Measurements from ENCODE around the gene SLC39A5. TPM values are rescaled to one million over a fixed set of nuclear protein-coding genes. Genes with fewer than 3 reads are reported as not detected.
"Not testable (repeated sequence)": the region's sequence is repeated elsewhere in the genome, so short reads cannot be mapped to it uniquely, and the experiment has no call there.

Gene SLC39A5
- total RNA-seq, 1 donor from 2014 or later = not detected

DNA sequence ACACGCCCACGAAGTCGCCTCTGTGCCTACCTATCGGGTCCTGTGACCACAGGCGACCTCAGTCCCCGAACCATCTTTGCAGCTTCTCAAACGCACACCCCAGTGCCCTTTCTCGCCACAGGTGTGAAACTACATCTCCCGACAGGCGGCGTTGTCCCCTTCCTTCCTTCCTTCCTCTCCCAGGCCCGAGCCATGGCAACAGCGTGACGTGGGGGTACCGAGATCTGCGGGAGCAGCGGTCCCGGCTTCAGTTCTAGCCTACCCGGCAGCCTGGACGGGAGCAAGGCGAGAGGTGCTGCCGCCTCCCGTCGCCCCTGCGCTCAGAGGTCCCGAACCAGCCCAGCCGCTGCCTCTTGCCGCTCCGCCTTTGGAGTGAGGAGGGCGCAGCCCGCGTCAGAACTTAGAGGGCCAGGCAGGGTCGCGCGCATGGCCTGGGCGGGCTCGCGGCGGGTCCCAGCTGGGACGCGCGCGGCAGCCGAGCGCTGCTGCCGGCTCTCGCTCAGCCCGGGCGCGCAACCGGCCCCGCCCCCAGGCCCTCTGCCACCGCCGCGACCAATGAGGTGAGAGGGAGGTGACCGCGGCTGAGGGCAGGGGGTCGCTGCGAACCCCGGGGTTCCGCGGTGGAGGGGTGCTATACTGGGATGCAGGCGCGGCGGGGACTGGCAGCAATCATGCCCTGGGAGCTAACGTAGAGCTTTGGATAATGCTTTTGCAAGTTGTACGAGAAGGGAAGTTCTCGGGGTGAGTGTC is 37.0 kb downstream of the SLC39A5 start, which contains the start of gene COQ10A:
Gene COQ10A (plus strand): TSS at position 250 of the 750 bp plus-strand sequence. CDS start 177 bp downstream, at position 427.
- H3K36me3 Mint-ChIP-seq (ENCODE audit: unreplicated experiment) = peaks cover 14% of the 10 kb centered on the region
- H3K9me3 Mint-ChIP-seq (ENCODE audit: unreplicated experiment) = no peaks in the 10 kb centered on the region
- H3K4me1 Mint-ChIP-seq (ENCODE audit: unreplicated experiment) = peaks cover 21% of the 10 kb centered on the region
- H3K4me3 Mint-ChIP-seq (ENCODE audit: unreplicated experiment) = peak within 1 kb of the TSS; percentile 85
- TF ChIP-seq, protein P1, sequence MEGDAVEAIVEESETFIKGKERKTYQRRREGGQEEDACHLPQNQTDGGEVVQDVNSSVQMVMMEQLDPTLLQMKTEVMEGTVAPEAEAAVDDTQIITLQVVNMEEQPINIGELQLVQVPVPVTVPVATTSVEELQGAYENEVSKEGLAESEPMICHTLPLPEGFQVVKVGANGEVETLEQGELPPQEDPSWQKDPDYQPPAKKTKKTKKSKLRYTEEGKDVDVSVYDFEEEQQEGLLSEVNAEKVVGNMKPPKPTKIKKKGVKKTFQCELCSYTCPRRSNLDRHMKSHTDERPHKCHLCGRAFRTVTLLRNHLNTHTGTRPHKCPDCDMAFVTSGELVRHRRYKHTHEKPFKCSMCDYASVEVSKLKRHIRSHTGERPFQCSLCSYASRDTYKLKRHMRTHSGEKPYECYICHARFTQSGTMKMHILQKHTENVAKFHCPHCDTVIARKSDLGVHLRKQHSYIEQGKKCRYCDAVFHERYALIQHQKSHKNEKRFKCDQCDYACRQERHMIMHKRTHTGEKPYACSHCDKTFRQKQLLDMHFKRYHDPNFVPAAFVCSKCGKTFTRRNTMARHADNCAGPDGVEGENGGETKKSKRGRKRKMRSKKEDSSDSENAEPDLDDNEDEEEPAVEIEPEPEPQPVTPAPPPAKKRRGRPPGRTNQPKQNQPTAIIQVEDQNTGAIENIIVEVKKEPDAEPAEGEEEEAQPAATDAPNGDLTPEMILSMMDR (IDR thresholded peaks at IDR 0.05) = peak; percentile 82
- peak within 1 kb of the TSS; percentile 95 for H3K27ac Mint-ChIP-seq (ENCODE audit: unreplicated experiment)
- DNase-seq (ENCODE audit: extremely low spot score, unreplicated experiment) = peak; percentile 94
- no peaks in the 10 kb centered on the region for H3K27me3 Mint-ChIP-seq (ENCODE audit: unreplicated experiment)

DNA sequence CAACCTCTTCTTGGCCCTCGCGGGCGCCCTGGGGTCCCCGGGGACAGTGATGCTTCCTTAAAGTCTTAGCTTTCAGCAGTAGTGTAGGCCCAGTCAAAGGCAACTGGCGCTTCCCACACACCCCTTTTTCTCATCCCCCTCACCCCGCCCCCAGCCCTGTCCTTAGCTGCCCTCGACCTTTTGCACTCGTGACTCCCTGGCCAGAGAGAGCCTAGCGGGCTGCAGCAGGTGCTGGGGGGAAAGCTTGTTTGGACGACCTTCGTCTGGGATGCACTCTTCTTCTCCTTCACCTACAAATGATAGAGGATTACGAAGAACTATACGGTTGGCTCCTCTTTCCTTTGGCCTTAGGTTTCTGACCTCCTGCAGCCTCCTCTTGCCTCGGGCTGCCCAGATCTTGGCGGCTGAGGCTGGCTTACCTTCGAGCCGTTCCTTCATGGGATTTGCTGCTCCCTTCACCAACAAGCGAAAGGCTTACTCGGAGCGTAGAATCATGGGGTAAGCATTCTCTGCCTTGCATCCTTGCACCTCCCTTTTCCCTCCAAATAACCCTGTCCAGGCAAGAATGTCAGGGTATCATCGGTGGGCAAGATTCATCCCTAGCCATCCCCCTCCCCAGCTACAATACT is 37.7 kb downstream of the SLC39A5 start:
- DNase-seq (ENCODE audit: extremely low spot score, unreplicated experiment) = no peak
- H3K4me3 Mint-ChIP-seq (ENCODE audit: unreplicated experiment) = peak overlapping the region; percentile 85
- H3K9me3 Mint-ChIP-seq (ENCODE audit: unreplicated experiment) = no peaks in the 10 kb centered on the region
- H3K36me3 Mint-ChIP-seq (ENCODE audit: unreplicated experiment) = peaks cover 14% of the 10 kb centered on the region
- H3K27me3 Mint-ChIP-seq (ENCODE audit: unreplicated experiment) = no peaks in the 10 kb centered on the region
- H3K4me1 Mint-ChIP-seq (ENCODE audit: unreplicated experiment) = peaks cover 19% of the 10 kb centered on the region
- TF ChIP-seq, protein P1 (IDR thresholded peaks at IDR 0.05) = no peak
- H3K27ac Mint-ChIP-seq (ENCODE audit: unreplicated experiment) = peak overlapping the region; percentile 44

DNA sequence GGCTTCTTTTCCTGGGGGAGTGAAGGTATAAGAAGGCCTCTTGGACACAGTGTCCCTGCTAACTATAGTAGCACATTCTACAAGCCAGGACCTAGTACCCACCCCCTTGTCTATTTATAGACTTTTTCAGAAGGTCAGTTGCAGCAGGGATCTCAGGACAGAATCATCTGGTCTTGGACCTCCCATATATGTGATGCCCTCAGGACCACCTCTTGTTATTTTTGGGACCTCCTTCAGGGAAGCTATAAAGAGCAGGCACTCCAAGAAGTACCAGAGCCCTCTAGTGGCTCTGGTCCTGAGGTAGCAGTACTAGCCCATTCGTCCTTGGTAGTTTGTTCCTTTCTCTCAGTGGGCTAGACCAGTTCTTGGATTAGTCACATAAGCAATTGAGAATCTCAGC is 41.2 kb downstream of the SLC39A5 start:
- TF ChIP-seq, protein P1 (IDR thresholded peaks at IDR 0.05) = peak; percentile 46
- no peak for DNase-seq (ENCODE audit: extremely low spot score, unreplicated experiment)
- no peak overlapping the region for H3K4me3 Mint-ChIP-seq (ENCODE audit: unreplicated experiment)

DNA sequence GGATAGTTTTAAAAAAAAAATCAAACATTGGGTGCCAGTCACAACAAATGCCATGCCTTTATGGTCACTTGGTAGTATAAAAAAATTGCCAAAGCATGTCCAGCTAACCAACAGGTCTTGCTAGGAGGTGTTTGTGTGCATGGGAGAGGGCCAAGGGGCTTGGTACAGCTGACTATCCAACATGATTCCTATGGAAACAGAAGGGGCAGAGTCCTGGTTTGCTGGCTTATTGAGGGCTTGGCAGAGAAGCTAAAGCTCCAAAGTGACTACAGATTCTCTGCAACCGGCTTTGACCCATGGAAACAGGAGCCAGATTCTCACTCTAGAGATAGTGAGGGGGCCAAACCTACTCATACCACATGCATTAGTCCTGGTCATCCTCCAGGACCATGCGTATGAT is 42.6 kb downstream of the SLC39A5 start:
- H3K4me1 Mint-ChIP-seq (ENCODE audit: unreplicated experiment); H3K27me3 Mint-ChIP-seq (ENCODE audit: unreplicated experiment); H3K27ac Mint-ChIP-seq (ENCODE audit: unreplicated experiment); H3K4me3 Mint-ChIP-seq (ENCODE audit: unreplicated experiment); DNase-seq (ENCODE audit: extremely low spot score, unreplicated experiment); H3K9me3 Mint-ChIP-seq (ENCODE audit: unreplicated experiment): not testable (repeated sequence)
- H3K36me3 Mint-ChIP-seq (ENCODE audit: unreplicated experiment) = peaks cover 32% of the 10 kb centered on the region

More for the DNA sequence above, 41.2 kb downstream of the SLC39A5 start:
- H3K36me3 Mint-ChIP-seq (ENCODE audit: unreplicated experiment) = peaks cover 32% of the 10 kb centered on the region
- H3K27ac Mint-ChIP-seq (ENCODE audit: unreplicated experiment) = no peak overlapping the region
- no peaks in the 10 kb centered on the region for H3K27me3 Mint-ChIP-seq (ENCODE audit: unreplicated experiment)
- H3K4me1 Mint-ChIP-seq (ENCODE audit: unreplicated experiment) = peaks cover 15% of the 10 kb centered on the region
- no peaks in the 10 kb centered on the region for H3K9me3 Mint-ChIP-seq (ENCODE audit: unreplicated experiment)

DNA sequence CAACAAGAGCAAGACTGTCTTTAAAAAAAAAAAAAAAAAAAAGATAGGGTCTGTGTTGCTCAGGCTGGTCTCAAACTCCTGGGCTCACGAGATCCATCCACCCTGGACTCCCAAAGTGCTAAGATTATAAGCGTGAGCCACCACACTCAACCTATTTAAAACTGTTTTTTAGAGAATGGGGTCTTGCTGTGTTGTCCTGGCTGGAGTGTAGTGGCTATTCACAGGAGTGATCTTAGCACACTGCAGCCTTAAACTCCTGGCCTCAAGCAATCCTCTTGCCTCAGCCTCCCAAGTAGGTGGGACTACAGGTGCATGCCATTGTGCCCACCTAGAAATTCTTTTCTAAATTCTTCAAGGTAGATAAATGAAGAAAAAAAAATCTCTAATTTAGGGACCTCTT is 44.4 kb downstream of the SLC39A5 start:
- TF ChIP-seq, protein P1 (IDR thresholded peaks at IDR 0.05) = no peak
- no peaks in the 10 kb centered on the region for H3K9me3 Mint-ChIP-seq (ENCODE audit: unreplicated experiment)
- DNase-seq (ENCODE audit: extremely low spot score, unreplicated experiment) = no peak
- H3K27ac Mint-ChIP-seq (ENCODE audit: unreplicated experiment) = no peak overlapping the region
- H3K4me1 Mint-ChIP-seq (ENCODE audit: unreplicated experiment) = no peaks in the 10 kb centered on the region
- no peaks in the 10 kb centered on the region for H3K27me3 Mint-ChIP-seq (ENCODE audit: unreplicated experiment)
- H3K36me3 Mint-ChIP-seq (ENCODE audit: unreplicated experiment) = peaks cover 37% of the 10 kb centered on the region
- H3K4me3 Mint-ChIP-seq (ENCODE audit: unreplicated experiment) = no peak overlapping the region

Measured in osteocyte (in vitro differentiated cells).